ENCODE measurements around the gene AK2. TPM values are rescaled to one million over a fixed set of nuclear protein-coding genes. Genes with fewer than 3 reads are reported as not detected.

Gene AK2
- total and polyA plus RNA-seq, 4 donors: 34.2 to 181 (median 115) TPM

DNA sequence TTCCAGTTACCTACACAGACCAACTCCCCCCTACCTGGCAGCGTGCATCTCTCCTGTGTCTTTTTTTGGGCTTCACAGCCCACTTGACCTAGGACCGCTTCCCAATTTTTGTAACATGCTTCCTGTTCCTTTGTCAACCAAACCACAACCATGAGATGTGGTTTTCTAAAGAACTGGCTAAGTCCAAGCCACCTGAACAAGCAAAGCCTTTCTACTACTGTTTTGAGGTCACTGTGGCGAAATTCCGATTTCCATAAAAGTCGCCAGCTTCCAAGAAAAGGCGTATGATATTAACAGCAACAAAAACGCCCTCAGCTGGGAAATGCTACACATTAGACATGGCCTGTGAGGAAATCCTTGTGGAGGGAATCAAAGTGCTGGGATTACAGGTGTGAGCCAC, 12.7 kb upstream of the AK2 start (continued):
- TF ChIP-seq, protein P1, sequence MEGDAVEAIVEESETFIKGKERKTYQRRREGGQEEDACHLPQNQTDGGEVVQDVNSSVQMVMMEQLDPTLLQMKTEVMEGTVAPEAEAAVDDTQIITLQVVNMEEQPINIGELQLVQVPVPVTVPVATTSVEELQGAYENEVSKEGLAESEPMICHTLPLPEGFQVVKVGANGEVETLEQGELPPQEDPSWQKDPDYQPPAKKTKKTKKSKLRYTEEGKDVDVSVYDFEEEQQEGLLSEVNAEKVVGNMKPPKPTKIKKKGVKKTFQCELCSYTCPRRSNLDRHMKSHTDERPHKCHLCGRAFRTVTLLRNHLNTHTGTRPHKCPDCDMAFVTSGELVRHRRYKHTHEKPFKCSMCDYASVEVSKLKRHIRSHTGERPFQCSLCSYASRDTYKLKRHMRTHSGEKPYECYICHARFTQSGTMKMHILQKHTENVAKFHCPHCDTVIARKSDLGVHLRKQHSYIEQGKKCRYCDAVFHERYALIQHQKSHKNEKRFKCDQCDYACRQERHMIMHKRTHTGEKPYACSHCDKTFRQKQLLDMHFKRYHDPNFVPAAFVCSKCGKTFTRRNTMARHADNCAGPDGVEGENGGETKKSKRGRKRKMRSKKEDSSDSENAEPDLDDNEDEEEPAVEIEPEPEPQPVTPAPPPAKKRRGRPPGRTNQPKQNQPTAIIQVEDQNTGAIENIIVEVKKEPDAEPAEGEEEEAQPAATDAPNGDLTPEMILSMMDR (IDR thresholded peaks at IDR 0.05; ENCODE audit: low read depth, low read length, missing input control): no peak
- no peak for TF ChIP-seq REST (IDR thresholded peaks at IDR 0.05)

GRCh38 chr1:33048426-33048825, 11.7 kb upstream of the AK2 start:
- Histone ChIP-seq H3K9ac (ENCODE audit: low read depth in 1 of 2, low read length in 2 of 2) (no peak overlapping the region), H3K4me3 (ENCODE audit: low read depth in 1 of 3, low read length in 3 of 3) (no peak overlapping the region), H3K4me1 (ENCODE audit: control insufficient read depth in 4 of 4, insufficient read depth in 4 of 4, low read length in 3 of 4) (peaks cover 0 to 11% (median 2%) of the 10 kb centered on the region in 4 donors), H3K9me3 (ENCODE audit: control insufficient read depth in 4 of 4, low read length in 3 of 4) (no peaks in the 10 kb centered on the region), H3K27ac (ENCODE audit: low read depth in 1 of 2, low read length in 2 of 2) (no peak overlapping the region), H3K27me3 (ENCODE audit: control insufficient read depth in 4 of 4, insufficient read depth in 4 of 4, low read length in 3 of 4) (no peaks in the 10 kb centered on the region), H3K36me3 (ENCODE audit: control insufficient read depth in 4 of 4, insufficient read depth in 3 of 4, low read depth in 1 of 4, low read length in 3 of 4) (no peaks in the 10 kb centered on the region)
- no peak for DNase-seq (ENCODE audit: low spot score)
- 45% methylated on average over 3 of the region's 3 CpGs for WGBS
- TF ChIP-seq FOXA2 (IDR thresholded peaks at IDR 0.05): no peak
- no peak for TF ChIP-seq EGR1 (IDR thresholded peaks at IDR 0.05; ENCODE audit: low read depth in 2 of 2)
- TF ChIP-seq ZBTB33 (IDR thresholded peaks at IDR 0.05): no peak
- TF ChIP-seq REST (IDR thresholded peaks at IDR 0.05): no peak
- no peak for TF ChIP-seq HNF4G (IDR thresholded peaks at IDR 0.05)
- TF ChIP-seq, protein P2, sequence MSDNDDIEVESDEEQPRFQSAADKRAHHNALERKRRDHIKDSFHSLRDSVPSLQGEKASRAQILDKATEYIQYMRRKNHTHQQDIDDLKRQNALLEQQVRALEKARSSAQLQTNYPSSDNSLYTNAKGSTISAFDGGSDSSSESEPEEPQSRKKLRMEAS (IDR thresholded peaks at IDR 0.05): no peak
- TF ChIP-seq ATF3 (IDR thresholded peaks at IDR 0.05): no peak
- no peak for TF ChIP-seq JUND (IDR thresholded peaks at IDR 0.05)
